Body of pancreas (tissue), 4 donors: ENCODE results near the gene FBXO3. TPM values are rescaled to one million over a fixed set of nuclear protein-coding genes. Genes with fewer than 3 reads are reported as not detected.

Experiments used
- ATAC-seq: fragments of 150-250 bp; one replicate; pipeline ENCODE4 v1.9.1; 2016
- DNase-seq, 4 donors: peaks; one replicate each; pipeline ENCODE4 v3.0.0-alpha.2; 2019
- H3K27ac ChIP-seq, 4 donors: fragments of 200-600 bp; sonication (generic); 1 replicate in 3 of 4; 2 replicates in 1 of 4; pipeline versions ENCODE4 v1.5.1 to v1.6.1; 2016 to 2019; ENCODE audit warnings: mild to moderate bottlenecking in 1 of 4, mixed read lengths in 1 of 4, moderate library complexity in 1 of 4
- H3K27me3 ChIP-seq, 2 donors: fragments of 200-600 bp; sonication (generic); one replicate each; pipeline ENCODE4 v1.6.0; 2016; ENCODE audit warnings: mild to moderate bottlenecking in 1 of 2
- H3K36me3 ChIP-seq, 2 donors: fragments of 200-600 bp; sonication (generic); replicated peaks in 1 of 2; 2 replicates each; pipeline ENCODE4 v1.5.1; 2016; ENCODE audit warnings: low read depth in 2 of 2; ENCODE audit not compliant: insufficient read depth in 1 of 2
- H3K4me1 ChIP-seq: fragments of 200-600 bp; sonication (generic); one replicate; pipeline ENCODE4 v1.6.0; 2016
- H3K4me3 ChIP-seq, 2 donors: fragments of 200-600 bp; sonication (generic); 1 replicate in 1 of 2; 2 replicates in 1 of 2; pipeline ENCODE4 v1.5.1; 2016 to 2019
- H3K9me3 ChIP-seq, 3 donors: fragments of 200-600 bp; sonication (generic); 1 replicate in 2 of 3; 2 replicates in 1 of 3; pipeline ENCODE4 v1.5.1; 2016
- CTCF ChIP-seq, 7 experiments: fragments of 450-650 bp in 4 of 7; fragments of 200-600 bp in 3 of 7; sonication (generic) in 3 of 7; IDR thresholded peaks; one replicate each; pipeline ENCODE4 v1.5.1; 2016 to 2019; ENCODE audit warnings: antibody characterized with exemption in 7 of 7
- POLR2A ChIP-seq, 3 donors: fragments of 450-650 bp; IDR thresholded peaks; one replicate each; pipeline ENCODE4 v1.6.1; 2016; ENCODE audit warnings: antibody characterized with exemption in 3 of 3, mild to moderate bottlenecking in 2 of 3
- WGBS, 2 donors: methylation state at CpG; one replicate each; pipeline ENCODE4 v1.1.5; 2017; 5-methylcytosine and 5-hydroxymethylcytosine counted together
- intact Hi-C: fragments of 100-400 bp; cut with DNase I; formaldehyde crosslinking; loops from one replicate; pipeline ENCODE4 v1.15.1; 2023
- total RNA-seq, 2 donors: library from RNA; depleted of rRNA; stranded (reverse); fragments of >200 nt; gene quantifications; one replicate each; pipeline ENCODE4 v1.1.0, GENCODE V29; 2016

FBXO3 gene
- total RNA-seq, 2 donors from 2014 or later: 24.7 to 40.5 TPM

DNA sequence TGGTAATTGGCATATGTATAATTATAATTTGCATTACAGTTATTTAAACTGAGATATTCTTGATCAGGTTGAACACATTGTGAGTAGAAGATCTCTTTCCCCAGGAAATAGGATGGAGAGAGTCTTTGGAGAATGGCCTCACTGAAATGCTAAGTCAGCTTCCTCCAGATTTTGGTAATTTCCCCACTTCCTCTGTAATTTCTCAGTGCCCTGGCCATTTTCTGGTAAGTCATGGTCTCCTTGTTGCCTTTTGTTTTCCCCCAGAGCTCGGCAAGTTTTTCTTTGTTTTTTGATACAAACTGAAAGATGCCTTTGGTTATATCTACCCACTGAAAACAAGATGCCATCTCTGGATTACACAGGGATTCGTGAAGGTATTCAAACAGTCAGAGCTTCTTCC is 12.8 kb upstream of the FBXO3 start:
- Histone ChIP-seq H3K36me3 (no peaks in the 10 kb centered on the region), H3K4me3 (no peak overlapping the region), H3K27ac (no peak overlapping the region), H3K27me3 (no peaks in the 10 kb centered on the region), H3K9me3 (no peaks in the 10 kb centered on the region), H3K4me1 (no peaks in the 10 kb centered on the region)
- no peak for ATAC-seq
- TF ChIP-seq CTCF (IDR thresholded peaks at IDR 0.05) (no peak), POLR2A (IDR thresholded peaks at IDR 0.05) (no peak)
- no peak for DNase-seq
- WGBS, 2 donors: 76% methylated on average over 2 of the region's 2 CpGs
- intact Hi-C loops: no loop called here

DNA sequence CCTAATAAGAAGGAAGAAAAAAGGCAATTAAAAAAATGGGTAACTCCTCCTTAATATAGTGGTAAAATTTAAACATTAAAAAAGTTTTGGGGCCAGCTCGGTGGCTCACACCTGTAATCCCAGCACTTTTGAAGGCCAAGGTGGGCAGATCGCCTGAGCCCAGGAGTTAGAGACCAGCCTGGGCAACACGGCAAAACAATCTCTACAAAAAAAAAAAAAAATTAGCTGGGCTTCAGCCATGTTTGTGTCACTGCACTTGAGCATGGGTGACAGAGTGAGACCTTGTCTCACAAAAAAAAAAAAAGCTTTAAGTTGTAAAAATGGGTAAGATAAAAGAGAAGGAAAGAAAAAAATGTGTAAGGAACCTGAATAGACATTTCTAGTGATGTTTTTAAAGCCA is 11.3 kb upstream of the FBXO3 start:
- ATAC-seq (peak; percentile 45), DNase-seq (peak in 1 of 4 donors; percentile 19)
- no peaks in the 10 kb centered on the region for H3K4me1 ChIP-seq
- WGBS, 2 donors: 39 to 41% methylated on average over 3 of the region's 3 CpGs
- H3K27ac ChIP-seq: no peak overlapping the region
- H3K36me3 ChIP-seq: no peaks in the 10 kb centered on the region
- H3K9me3 ChIP-seq: no peaks in the 10 kb centered on the region
- no peaks in the 10 kb centered on the region for H3K27me3 ChIP-seq
- no peak overlapping the region for H3K4me3 ChIP-seq
- no peak for TF ChIP-seq POLR2A (IDR thresholded peaks at IDR 0.05)
- TF ChIP-seq CTCF (IDR thresholded peaks at IDR 0.05): no peak
- intact Hi-C loops: no loop called here

GRCh38 chr11:33779849-33780528 is 5.7 kb upstream of the FBXO3 start:
- peak overlapping the region in 3 of 4 donors; percentile 35 to 58 (median 40) for H3K27ac ChIP-seq
- intact Hi-C loops: no loop called here
- no peak overlapping the region for H3K4me3 ChIP-seq
- TF ChIP-seq CTCF (IDR thresholded peaks at IDR 0.05) (no peak), POLR2A (IDR thresholded peaks at IDR 0.05) (no peak)
- WGBS, 2 donors: 65 to 69% methylated on average over 7 of the region's 7 CpGs
- no peaks in the 10 kb centered on the region for H3K27me3 ChIP-seq
- no peaks in the 10 kb centered on the region for H3K9me3 ChIP-seq
- H3K36me3 ChIP-seq: no peaks in the 10 kb centered on the region
- peaks cover 11% of the 10 kb centered on the region for H3K4me1 ChIP-seq
- DNase-seq: peak in 3 of 4 donors; percentile 25 to 32 (median 29)
- peak; percentile 91 for ATAC-seq

DNA sequence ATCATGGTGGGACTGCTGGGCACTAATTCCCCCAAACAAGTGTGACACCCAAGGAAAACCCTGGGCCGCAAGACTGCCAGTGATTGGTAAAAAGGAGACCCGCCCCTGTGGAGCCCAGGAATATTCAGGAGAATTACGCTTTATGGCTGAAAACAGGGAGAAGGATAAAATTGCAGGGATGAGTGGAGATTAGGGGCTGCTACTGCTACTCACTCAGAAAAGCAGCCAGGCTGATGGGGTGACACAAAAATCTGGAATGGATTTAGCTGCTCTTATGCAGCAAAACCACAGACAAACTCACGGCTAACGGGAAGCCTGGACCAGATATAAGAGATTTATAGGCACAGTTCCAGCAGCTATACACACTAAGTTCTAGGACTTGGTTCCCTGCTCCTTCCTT is 4.4 kb upstream of the FBXO3 start:
- intact Hi-C loops: no loop called here
- no peak for DNase-seq
- WGBS, 2 donors: 82 to 83% methylated on average over 5 of the region's 5 CpGs
- no peak overlapping the region for H3K4me3 ChIP-seq
- no peak for TF ChIP-seq CTCF (IDR thresholded peaks at IDR 0.05)
- TF ChIP-seq POLR2A (IDR thresholded peaks at IDR 0.05): no peak
- H3K36me3 ChIP-seq: no peaks in the 10 kb centered on the region
- no peak overlapping the region for H3K27ac ChIP-seq
- no peaks in the 10 kb centered on the region for H3K27me3 ChIP-seq
- ATAC-seq: no peak
- H3K9me3 ChIP-seq: no peaks in the 10 kb centered on the region
- peaks cover 13% of the 10 kb centered on the region for H3K4me1 ChIP-seq

DNA sequence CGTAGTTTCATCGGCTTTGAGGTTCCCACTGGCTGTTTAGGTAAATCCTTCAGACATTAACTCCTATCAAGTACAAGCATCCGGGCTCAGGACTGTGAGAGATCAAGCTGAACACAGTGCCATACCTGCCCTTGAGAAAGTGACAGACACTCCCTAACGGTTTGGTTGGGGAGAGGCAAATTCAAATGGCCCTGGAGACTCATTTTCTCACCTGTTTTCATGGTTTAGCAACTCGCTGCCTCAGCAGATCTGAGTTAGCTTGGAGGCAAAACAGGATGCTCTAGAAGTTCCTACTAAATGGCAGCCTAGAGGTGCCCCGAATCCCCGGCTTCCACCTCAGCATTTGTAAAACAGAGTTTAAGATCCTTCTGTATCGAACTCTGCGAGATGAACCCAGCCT is 3.6 kb upstream of the FBXO3 start:
- H3K27ac ChIP-seq: no peak overlapping the region
- 77 to 83% methylated on average over 9 of the region's 9 CpGs for WGBS, 2 donors
- intact Hi-C loops: no loop called here
- H3K4me3 ChIP-seq: no peak overlapping the region
- no peaks in the 10 kb centered on the region for H3K9me3 ChIP-seq
- TF ChIP-seq CTCF (IDR thresholded peaks at IDR 0.05) (no peak), POLR2A (IDR thresholded peaks at IDR 0.05) (no peak)
- ATAC-seq (no peak), DNase-seq (no peak)
- H3K4me1 ChIP-seq: peaks cover 19% of the 10 kb centered on the region
- no peaks in the 10 kb centered on the region for H3K27me3 ChIP-seq
- H3K36me3 ChIP-seq: no peaks in the 10 kb centered on the region
